Stimulated activated CD4-positive, alpha-beta T cell treated with anti-CD3 and anti-CD28 coated beads, TNF-alpha, amount 100 ng/mL, for 24 hours (primary cell): ENCODE results near the gene LMO1.

Experiments used
- DNase-seq, 3 experiments: peaks; one replicate each; pipeline ENCODE4 v3.0.0-alpha.2; 2020; ENCODE audit warnings: low read depth in 3 of 3

The LMO1 gene

GRCh38 chr11:8263769-8264410, at the start of gene LMO1:
Gene LMO1, minus strand, starts transcription at chr11:8263878. Its CDS starts 516 bp downstream, at chr11:8263362.
- DNase-seq: peak; percentile 53 to 79 (median 60)

- DNase-seq: no peak
These were observed 49.3 kb upstream of the LMO1 start for GRCh38 chr11:8312986-8313385.

- no peak for DNase-seq
These were observed 47.7 kb upstream of the LMO1 start for GRCh38 chr11:8311366-8311765.

GRCh38 chr11:8310743-8311298, 47.1 kb upstream of the LMO1 start:
- DNase-seq: no peak

- no peak for DNase-seq
These were observed 46.2 kb upstream of the LMO1 start for GRCh38 chr11:8309862-8310261.

GRCh38 chr11:8309311-8309710, 45.6 kb upstream of the LMO1 start:
- no peak for DNase-seq

- DNase-seq: no peak
These were observed 43.9 kb upstream of the LMO1 start for GRCh38 chr11:8307601-8308000.

GRCh38 chr11:8301622-8302021, 37.9 kb upstream of the LMO1 start:
- DNase-seq: no peak

GRCh38 chr11:8298801-8299786, 35.4 kb upstream of the LMO1 start:
- DNase-seq: no peak

- no peak for DNase-seq
These were observed 34.2 kb upstream of the LMO1 start for GRCh38 chr11:8297781-8298440.

GRCh38 chr11:8296872-8297271, 33.2 kb upstream of the LMO1 start:
- no peak for DNase-seq

- no peak for DNase-seq
These were observed 32.5 kb upstream of the LMO1 start for GRCh38 chr11:8296038-8296649.

- no peak for DNase-seq
These were observed 30.7 kb upstream of the LMO1 start for GRCh38 chr11:8294251-8294935.

GRCh38 chr11:8293171-8293570, 29.5 kb upstream of the LMO1 start:
- no peak for DNase-seq

- DNase-seq: no peak
These were observed 28.7 kb upstream of the LMO1 start for GRCh38 chr11:8292351-8292750.

GRCh38 chr11:8291421-8292350, 28.0 kb upstream of the LMO1 start:
- no peak for DNase-seq

- DNase-seq: no peak
These were observed 26.6 kb upstream of the LMO1 start for GRCh38 chr11:8290081-8290810.

GRCh38 chr11:8289492-8289918, 25.8 kb upstream of the LMO1 start:
- DNase-seq: no peak

GRCh38 chr11:8288824-8289491, 25.3 kb upstream of the LMO1 start:
- no peak for DNase-seq
